22Rv1 (cell line): Measurements from ENCODE around the gene CCDC174.

Source experiments
- H3K27ac ChIP-seq: fragments of 450-650 bp; 2 replicates; pipeline ENCODE4 v1.5.1; 2017
- CTCF ChIP-seq: fragments of 450-650 bp; IDR thresholded peaks from 2 replicates; pipeline ENCODE4 v1.5.1; 2017; ENCODE audit warnings: mild to moderate bottlenecking
- ZFX ChIP-seq: fragments of 450-650 bp; IDR thresholded peaks from 2 replicates; pipeline ENCODE4 v1.6.1; 2017; ENCODE audit warnings: antibody characterized with exemption, borderline replicate concordance

The CCDC174 gene

DNA sequence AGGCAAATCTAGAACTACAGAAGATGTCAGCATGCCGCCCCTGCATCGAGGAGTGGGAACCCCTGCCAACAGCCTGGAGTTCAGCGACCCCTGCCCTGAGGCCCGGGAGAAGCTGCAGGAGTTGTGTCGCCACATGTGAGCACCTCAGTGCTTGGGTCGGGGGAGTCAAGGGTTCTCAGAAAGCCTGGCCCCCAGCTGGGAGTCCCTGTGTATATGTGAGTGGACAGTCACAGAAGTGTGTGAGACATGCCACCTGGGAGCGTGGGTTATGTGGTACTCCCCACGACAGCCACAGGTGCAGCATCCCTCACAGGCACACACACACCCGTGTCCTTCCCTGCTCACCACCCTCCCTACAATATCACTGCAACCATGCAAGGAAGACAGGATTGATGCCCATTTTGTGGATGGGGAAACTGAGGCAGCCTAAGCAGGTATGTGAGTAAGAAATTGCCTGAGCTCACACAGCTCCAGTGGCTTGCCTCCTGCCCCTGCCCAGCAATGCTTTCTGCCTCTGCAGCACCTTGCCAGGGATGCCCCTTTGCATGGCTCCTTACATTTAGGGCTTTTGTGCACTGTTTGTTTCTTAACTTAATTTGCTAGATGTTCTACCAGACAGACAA, 51.7 kb downstream of the CCDC174 start:
- H3K27ac ChIP-seq, result no peak overlapping the region
- TF ChIP-seq ZFX (no peak), CTCF (no peak)

- TF ChIP-seq ZFX, result no peak
- no peak for TF ChIP-seq CTCF
- no peak overlapping the region for H3K27ac ChIP-seq
Measured at GRCh38 chr3:14703791-14704190, 52.2 kb downstream of the CCDC174 start.

DNA sequence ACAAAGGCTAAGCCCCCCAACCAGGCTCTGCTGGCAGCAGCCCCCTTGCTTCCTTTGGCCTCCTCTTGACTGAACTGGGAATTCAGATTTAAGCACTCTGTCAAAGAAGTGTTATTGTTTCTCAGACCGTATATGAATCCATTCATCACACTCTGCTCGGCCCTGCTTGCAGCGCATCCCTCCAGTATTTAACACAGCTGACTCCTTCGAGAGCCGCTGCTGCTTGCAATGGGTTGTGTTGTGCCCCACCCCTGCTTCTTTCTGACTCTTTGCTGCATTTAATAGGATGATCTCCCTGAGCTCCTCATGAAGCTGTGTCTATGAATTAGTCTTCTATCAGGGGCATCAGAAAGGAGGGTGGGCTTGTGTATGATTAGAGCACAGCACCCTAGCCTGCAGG, 54.5 kb downstream of the CCDC174 start:
- TF ChIP-seq CTCF (no peak), ZFX (no peak)
- no peak overlapping the region for H3K27ac ChIP-seq

GRCh38 chr3:14716591-14716990, 65.0 kb downstream of the CCDC174 start:
- H3K27ac ChIP-seq, result no peak overlapping the region
- TF ChIP-seq CTCF, result no peak
- no peak for TF ChIP-seq ZFX

DNA sequence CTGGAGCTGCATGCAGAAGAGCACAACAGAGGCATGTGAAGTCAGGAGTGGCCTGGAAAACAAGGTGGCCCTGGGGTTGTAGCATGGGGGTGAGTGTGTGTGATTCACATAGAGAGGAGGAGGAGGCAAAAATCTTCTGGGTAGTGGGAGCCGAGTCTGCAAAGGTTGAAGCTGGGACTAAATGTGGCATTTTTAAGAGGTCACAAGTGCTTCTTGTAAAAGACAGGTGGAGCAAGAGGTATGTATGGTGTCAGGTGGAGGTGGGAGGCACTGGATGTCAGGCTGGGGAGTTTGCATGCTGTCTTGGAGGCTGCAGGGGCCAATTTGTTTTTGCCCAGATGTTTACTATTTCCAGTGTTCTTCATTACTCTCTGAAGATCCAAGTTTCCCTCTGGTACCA, 65.7 kb downstream of the CCDC174 start:
- no peak for TF ChIP-seq ZFX
- no peak for TF ChIP-seq CTCF
- H3K27ac ChIP-seq, result no peak overlapping the region

DNA sequence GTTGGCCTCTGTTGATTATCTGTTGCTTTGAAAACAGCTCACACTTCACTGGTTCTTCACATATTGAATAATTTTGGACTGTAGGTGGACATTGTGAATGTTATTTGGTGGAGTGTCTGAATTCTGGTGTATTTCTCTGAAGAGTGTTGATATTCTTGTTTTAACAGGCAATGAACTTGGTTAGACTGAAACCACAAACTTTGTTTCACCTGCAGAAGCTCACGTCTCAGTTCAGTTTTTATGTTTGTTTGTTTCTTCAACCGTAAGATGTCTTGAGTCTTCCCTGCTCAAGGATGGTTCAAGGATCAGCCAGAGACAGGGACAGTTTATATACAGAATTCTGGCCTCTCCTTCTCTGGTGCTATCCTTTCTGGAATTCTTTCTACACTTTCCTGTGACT, 67.0 kb downstream of the CCDC174 start:
- no peak for TF ChIP-seq ZFX
- no peak for TF ChIP-seq CTCF
- no peak overlapping the region for H3K27ac ChIP-seq

DNA sequence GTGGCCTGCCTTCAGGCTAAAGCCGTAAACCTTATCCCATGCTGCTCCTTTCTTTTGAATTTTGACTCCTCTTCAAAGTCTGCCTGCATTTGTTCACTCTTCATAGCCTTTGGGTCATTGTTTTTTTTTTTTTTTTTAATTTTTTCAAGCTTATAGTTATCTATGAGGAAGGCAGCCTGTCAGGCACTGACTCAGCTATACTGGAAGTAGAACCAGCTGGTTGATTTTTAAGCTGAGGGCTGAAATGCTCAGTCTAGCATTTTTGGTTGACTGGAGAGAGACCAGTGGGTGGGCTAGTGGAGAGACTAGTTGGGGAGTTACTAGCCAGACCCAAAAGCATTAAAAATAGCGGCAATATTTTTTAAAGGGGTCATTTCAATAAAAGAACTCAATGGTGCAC, 67.4 kb downstream of the CCDC174 start:
- no peak for TF ChIP-seq ZFX
- no peak for TF ChIP-seq CTCF
- H3K27ac ChIP-seq, result no peak overlapping the region
